DND-41 (cell line): ENCODE data around the gene CANX.

Experiments used
- ATAC-seq: fragments of 200-7000 bp; cut with Tn5 transposase; 3 replicates; pipeline ENCODE4 v1.9.1; 2021; ENCODE audit warnings: low read depth; ENCODE audit not compliant: insufficient read depth
- DNase-seq: peaks from one replicate; pipeline ENCODE4 v3.0.0-alpha.2; 2020
- H2AFZ ChIP-seq: 2 replicates; pipeline ENCODE4 v1.6.0; 2012; ENCODE audit warnings: low read depth, low read length
- H3K27ac ChIP-seq: 2 replicates; pipeline ENCODE4 v1.5.1; 2012; ENCODE audit warnings: low read length, inconsistent platforms
- H3K27me3 ChIP-seq: fragments of 200-600 bp; sonication (generic); 2 replicates; pipeline ENCODE4 v1.6.0; 2012; ENCODE audit warnings: low read length, mild to moderate bottlenecking, inconsistent platforms; ENCODE audit not compliant: insufficient read depth, poor library complexity
- H3K36me3 ChIP-seq: 2 replicates; pipeline ENCODE4 v1.5.1; 2012; ENCODE audit warnings: low read length, inconsistent platforms; ENCODE audit not compliant: insufficient read depth
- H3K4me1 ChIP-seq: 2 replicates; pipeline ENCODE4 v1.5.1; 2012; ENCODE audit warnings: mild to moderate bottlenecking, low read length; ENCODE audit not compliant: insufficient read depth
- H3K4me2 ChIP-seq: 2 replicates; pipeline ENCODE4 v1.6.0; 2012; ENCODE audit warnings: mild to moderate bottlenecking, moderate library complexity, low read length, inconsistent platforms; ENCODE audit not compliant: insufficient read depth
- H3K4me3 ChIP-seq, 2 experiments: fragments of 200-600 bp in 1 of 2; shearing (Covaris generic) in 1 of 2; 2 replicates each; pipeline ENCODE4 v1.5.1; 2012 to 2016; ENCODE audit warnings: inconsistent platforms in 2 of 2, low read length in 2 of 2, mild to moderate bottlenecking in 2 of 2, low read depth in 1 of 2, moderate library complexity in 1 of 2
- H3K79me2 ChIP-seq: 2 replicates; pipeline ENCODE4 v1.6.0; 2012; ENCODE audit warnings: low read length, inconsistent platforms; ENCODE audit not compliant: insufficient read depth
- H3K9ac ChIP-seq: 2 replicates; pipeline ENCODE4 v1.6.0; 2012; ENCODE audit warnings: low read depth, mild to moderate bottlenecking, inconsistent platforms, low read length, moderate library complexity
- H3K9me3 ChIP-seq: 2 replicates; pipeline ENCODE4 v1.5.1; 2012; ENCODE audit warnings: low read length, moderate library complexity, mild to moderate bottlenecking, inconsistent platforms; ENCODE audit not compliant: insufficient read depth, severe bottlenecking
- H4K20me1 ChIP-seq: 2 replicates; pipeline ENCODE4 v1.6.0; 2012; ENCODE audit warnings: low read length; ENCODE audit not compliant: insufficient read depth
- EZH2 ChIP-seq: IDR thresholded peaks from 3 replicates; pipeline ENCODE4 v1.6.1; 2012; ENCODE audit warnings: borderline replicate concordance, low read depth, mild to moderate bottlenecking, moderate library complexity, low read length, inconsistent platforms; ENCODE audit not compliant: severe bottlenecking
- TF ChIP-seq, protein P1 (sequence below): IDR thresholded peaks from 2 replicates; pipeline ENCODE4 v1.5.1; 2012; ENCODE audit warnings: borderline replicate concordance, low read length, moderate library complexity, mild to moderate bottlenecking; ENCODE audit not compliant: poor library complexity, severe bottlenecking; ENCODE audit errors: extremely low read depth

CANX gene

DNA sequence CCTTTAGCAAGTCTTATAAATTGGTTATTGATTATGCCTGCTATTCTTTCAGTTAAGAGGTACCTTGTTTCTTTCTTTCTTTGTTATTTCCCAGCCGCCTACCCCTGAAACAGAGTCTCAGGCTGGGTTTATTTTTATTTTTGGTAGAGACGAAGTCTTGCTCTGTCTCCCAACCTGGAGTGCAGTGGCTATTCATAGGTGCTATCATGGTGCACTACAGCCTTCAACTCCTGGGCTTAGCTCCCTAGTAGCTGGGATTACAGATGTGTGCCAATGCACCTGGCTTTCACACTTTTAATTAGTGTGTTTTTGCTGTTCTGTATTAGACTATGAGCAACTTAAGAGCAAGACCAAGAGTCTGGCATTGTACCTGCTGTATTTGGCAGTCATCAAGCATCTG, 48.1 kb downstream of the CANX start:
- ATAC-seq (no peak), DNase-seq (no peak)
- Histone ChIP-seq H3K27me3 (no peaks in the 10 kb centered on the region), H3K27ac (no peak overlapping the region), H3K9ac (no peak overlapping the region), H3K4me3 (no peak overlapping the region), H3K79me2 (peaks cover 97% of the 10 kb centered on the region), H3K4me1 (no peaks in the 10 kb centered on the region), H3K9me3 (no peaks in the 10 kb centered on the region), H3K4me2 (no peak overlapping the region), H2AFZ (no peak overlapping the region), H4K20me1 (peaks cover 39% of the 10 kb centered on the region), H3K36me3 (peaks cover 19% of the 10 kb centered on the region)
- TF ChIP-seq, protein P1, sequence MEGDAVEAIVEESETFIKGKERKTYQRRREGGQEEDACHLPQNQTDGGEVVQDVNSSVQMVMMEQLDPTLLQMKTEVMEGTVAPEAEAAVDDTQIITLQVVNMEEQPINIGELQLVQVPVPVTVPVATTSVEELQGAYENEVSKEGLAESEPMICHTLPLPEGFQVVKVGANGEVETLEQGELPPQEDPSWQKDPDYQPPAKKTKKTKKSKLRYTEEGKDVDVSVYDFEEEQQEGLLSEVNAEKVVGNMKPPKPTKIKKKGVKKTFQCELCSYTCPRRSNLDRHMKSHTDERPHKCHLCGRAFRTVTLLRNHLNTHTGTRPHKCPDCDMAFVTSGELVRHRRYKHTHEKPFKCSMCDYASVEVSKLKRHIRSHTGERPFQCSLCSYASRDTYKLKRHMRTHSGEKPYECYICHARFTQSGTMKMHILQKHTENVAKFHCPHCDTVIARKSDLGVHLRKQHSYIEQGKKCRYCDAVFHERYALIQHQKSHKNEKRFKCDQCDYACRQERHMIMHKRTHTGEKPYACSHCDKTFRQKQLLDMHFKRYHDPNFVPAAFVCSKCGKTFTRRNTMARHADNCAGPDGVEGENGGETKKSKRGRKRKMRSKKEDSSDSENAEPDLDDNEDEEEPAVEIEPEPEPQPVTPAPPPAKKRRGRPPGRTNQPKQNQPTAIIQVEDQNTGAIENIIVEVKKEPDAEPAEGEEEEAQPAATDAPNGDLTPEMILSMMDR: no peak
- TF ChIP-seq EZH2: no peak

DNA sequence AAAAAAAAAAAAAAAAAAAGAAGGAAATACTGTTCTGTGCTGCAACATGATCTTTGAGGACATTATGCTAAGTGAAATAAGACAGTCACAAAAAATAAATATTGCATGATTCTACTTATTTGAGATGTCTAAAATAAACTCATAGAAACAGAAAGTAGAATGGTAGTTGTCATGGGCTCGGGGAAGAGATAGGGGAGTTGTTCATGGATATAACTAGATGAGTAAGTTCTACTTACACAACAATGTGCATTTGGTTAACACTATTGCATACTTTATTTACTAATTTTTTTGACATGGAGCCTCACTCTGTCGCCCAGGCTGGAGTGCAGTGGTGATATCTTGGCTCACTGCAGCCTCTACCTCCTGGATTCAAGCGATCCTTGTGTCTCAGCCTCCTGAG, 49.0 kb downstream of the CANX start:
- DNase-seq: no peak
- H4K20me1 ChIP-seq: peaks cover 40% of the 10 kb centered on the region
- no peak overlapping the region for H3K4me3 ChIP-seq
- no peak for TF ChIP-seq EZH2
- TF ChIP-seq, protein P1: no peak
- no peak overlapping the region for H2AFZ ChIP-seq
- no peaks in the 10 kb centered on the region for H3K9me3 ChIP-seq
- H3K27me3 ChIP-seq: no peaks in the 10 kb centered on the region
- H3K9ac ChIP-seq: no peak overlapping the region
- H3K4me1 ChIP-seq: no peaks in the 10 kb centered on the region
- ATAC-seq: no peak
- H3K36me3 ChIP-seq: peaks cover 19% of the 10 kb centered on the region
- H3K79me2 ChIP-seq: peaks cover 96% of the 10 kb centered on the region
- no peak overlapping the region for H3K27ac ChIP-seq
- H3K4me2 ChIP-seq: no peak overlapping the region

DNA sequence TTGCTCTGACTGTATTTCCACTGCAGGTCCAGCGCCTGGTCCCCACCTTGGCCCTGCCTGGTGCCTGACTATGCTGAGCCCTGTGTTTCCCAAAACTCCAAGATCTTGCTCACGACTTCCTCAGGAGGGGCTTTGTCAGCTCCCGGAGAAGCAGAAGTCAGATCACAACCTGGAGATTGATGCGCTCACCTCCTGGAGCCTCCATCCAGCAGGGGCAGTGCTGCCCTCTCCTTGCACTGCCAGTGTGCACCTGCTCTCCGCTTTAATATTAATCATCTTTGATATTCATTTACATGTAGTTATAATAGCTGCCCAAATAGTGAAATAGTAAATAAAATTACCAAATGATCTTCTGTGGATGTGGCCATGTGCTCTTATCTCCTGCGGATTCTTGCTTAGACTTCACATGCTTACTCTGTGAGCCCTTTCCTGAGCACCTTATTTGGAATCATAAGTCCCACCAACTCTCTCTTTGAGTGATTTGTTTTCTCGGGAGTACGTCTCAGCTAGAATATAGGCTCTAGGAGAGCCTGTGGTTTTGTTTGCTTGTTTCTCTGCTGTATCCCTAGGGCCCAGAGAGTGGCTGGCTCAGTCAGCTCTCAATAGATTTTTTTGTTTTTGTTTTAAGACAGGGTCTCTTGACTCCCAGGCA, 51.2 kb downstream of the CANX start:
- Histone ChIP-seq H3K9ac (no peak overlapping the region), H3K36me3 (peaks cover 19% of the 10 kb centered on the region), H3K79me2 (peaks cover 97% of the 10 kb centered on the region), H3K27me3 (no peaks in the 10 kb centered on the region), H3K27ac (no peak overlapping the region), H3K9me3 (no peaks in the 10 kb centered on the region), H4K20me1 (peaks cover 57% of the 10 kb centered on the region), H3K4me1 (no peaks in the 10 kb centered on the region), H3K4me2 (no peak overlapping the region), H3K4me3 (no peak overlapping the region), H2AFZ (no peak overlapping the region)
- 0 out of 3 replicates have a peak, but pooled peaks have one; percentile 29 for ATAC-seq
- DNase-seq: no peak
- TF ChIP-seq, protein P1: peak; percentile 34
- TF ChIP-seq EZH2: no peak

DNA sequence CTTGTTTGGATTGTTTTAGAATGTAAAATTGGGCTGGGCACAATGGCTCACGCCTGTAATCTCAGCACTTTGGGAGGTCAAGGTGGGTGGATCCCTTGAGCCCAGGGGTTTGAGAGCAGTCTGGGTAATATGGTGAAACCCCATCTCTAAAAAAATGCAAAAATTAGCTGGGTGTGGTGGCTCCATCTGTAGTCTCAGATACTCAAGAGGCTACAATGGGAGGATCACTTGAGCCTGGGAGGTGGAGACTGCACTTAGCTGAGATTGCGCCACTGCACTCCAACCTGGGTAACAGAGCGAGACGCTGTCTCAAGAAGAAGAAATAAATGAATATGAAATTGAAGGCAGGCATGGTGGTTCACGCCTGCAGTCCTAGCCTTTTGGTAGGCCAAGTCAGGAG, 55.2 kb downstream of the CANX start:
- no peak for ATAC-seq
- H3K36me3 ChIP-seq: peaks cover 19% of the 10 kb centered on the region
- no peaks in the 10 kb centered on the region for H3K27me3 ChIP-seq
- DNase-seq: no peak
- TF ChIP-seq, protein P1: no peak
- no peak for TF ChIP-seq EZH2
- peaks cover 58% of the 10 kb centered on the region for H4K20me1 ChIP-seq
- no peak overlapping the region for H3K4me2 ChIP-seq
- H3K79me2 ChIP-seq: peaks cover 98% of the 10 kb centered on the region
- H3K4me1 ChIP-seq: no peaks in the 10 kb centered on the region
- H2AFZ ChIP-seq: no peak overlapping the region
- H3K27ac ChIP-seq: no peak overlapping the region
- H3K9ac ChIP-seq: no peak overlapping the region
- H3K9me3 ChIP-seq: no peaks in the 10 kb centered on the region
- H3K4me3 ChIP-seq: no peak overlapping the region
